NK-92 treated with Interleukin-12 subunit alpha and Interleukin-12 subunit beta, amount 100 ng/mL, for 24 hours (cell line): Measurements from ENCODE around the gene DYNLRB1.

Experiments
- DNase-seq: peaks from one replicate; lab custom pipeline; 2025; lab: John Stamatoyannopoulos, UW

The DYNLRB1 gene

DNA sequence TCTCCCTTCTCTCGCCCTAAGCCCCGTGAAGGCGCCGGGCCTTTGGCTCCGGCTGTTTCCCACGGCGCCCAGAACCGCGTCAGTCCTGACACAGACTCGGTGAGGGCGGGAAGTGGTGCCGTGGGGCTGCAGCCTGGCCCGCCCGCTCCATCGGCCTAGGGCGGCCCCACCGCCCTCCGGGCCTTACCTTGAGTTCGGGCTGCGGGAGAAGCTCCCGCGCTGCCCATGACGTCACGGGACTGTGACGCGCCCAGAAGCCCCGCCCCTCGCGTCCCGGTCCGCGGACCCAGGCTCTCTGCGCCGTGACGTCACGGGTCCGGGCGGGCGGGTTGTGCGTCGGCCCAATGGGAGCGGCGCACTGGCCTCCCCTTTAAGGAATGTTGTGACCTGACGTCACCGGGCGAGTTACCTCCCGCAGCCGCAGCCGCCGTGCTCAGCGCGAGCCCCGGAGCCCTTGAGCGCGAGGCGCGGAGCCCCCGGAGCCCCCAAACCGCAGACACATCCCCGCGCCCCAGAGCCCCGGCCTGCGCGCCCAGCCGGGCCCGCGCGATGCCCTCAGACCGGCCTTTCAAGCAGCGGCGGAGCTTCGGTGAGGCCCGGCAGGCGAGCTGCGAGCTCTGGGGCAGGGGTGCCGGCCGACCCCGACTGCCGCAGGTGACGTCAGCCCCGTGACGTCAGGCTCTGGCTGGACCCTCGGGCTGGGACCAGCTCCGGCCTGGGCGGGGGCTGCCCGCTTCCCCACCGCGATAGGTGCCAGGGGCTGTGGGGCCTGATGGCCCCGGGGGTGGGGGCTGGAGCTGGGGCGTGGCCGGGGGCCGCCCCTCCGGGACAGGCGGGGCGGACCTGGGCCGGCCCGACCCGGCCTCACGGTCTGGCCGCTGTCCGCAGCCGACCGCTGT, 42.3 kb downstream of the DYNLRB1 start, which contains the start of gene MAP1LC3A:
MAP1LC3A (plus strand) TSS at position 399 of the 899 bp plus-strand sequence; CDS start at position 550, 151 bp downstream.
- no peak for DNase-seq

DNA sequence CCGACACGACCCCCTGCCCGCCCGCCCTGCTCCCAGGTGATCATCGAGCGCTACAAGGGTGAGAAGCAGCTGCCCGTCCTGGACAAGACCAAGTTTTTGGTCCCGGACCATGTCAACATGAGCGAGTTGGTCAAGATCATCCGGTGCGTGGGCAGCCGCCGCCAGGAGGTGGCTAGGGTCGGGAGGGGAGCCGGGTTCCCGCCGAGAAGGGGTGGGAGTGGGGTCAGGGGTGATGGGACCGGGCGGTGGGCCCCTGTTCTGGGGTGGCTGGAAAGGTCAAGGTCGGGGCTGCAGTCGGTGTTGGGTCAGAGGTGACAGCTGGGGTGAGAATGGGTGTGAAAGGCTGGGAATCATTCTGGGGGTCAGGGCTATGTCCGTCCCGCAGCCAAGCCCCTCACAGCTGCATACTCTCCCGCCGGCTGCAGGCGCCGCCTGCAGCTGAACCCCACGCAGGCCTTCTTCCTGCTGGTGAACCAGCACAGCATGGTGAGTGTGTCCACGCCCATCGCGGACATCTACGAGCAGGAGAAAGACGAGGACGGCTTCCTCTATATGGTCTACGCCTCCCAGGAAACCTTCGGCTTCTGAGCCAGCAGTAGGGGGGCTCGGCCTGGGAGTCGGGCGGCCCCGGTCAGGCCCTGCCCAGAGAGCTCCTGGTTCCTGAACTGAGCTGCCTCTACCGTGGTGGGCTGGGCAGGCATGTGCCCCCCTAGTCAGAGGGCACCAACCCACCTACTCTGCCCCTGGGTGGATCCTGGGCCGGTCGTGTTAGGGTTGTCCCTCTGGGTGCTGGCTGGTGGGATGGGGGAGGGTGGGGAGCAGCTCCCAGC, 43.3 kb downstream of the DYNLRB1 start:
- DNase-seq = no peak

DNA sequence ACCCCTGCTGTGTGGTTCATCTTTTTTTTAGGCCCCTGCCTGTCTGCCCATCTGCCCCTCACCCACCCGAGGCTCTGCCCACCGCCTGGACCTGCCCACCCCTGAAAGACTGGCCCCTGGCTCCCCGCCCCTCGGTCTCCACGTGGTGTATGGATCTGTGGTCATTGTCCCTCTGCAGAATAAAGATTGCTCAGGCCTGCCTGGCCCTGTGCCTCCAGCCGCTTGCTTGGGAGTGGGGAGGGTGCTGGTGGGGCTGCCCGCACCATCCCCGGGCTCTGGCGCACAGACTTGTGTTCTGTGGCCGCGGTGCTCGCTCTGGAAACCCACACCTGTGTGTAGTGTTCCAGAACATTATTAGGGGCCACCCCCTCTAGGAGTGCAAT, 43.9 kb downstream of the DYNLRB1 start:
- no peak for DNase-seq

DNA sequence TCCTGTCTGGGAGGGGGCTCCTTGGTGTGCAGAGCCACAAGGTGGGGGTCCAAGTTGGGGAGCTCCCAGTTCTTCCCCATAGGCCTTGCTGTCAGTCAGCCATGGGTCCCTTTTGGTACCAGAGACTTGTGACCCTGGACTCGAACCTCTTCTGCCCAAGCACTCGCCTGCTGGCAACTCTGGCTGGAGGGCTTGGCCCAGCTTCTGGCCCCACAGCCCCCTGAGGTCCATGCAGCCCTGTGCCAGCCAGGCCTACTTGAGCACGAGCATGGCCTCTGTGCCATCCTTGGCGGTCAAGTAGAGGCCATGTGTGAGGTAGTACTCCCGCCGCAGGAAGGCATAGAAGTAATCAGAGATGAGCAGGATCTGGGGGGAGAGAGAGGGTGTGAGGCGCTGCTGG, 44.4 kb downstream of the DYNLRB1 start:
- no peak for DNase-seq

DNA sequence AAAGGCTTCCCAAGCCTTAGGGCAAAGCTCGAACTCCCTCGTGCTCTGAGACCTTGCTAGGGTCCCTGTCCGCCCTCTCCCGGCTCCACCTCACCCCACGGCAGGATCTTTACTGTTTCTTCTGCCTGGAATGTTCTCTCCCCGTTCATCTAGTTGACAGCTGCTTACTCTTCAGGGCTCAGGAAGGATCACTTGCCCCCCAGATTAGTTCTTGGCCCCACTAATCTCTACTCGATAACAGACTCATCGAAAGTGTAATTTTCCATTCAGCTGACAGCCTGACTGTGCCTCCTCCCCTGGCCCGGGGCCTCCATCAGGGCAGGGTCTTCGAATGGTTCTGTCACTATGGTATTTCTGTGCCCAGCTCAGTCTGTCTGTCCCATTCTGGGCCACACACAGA, 45.4 kb downstream of the DYNLRB1 start:
- no peak for DNase-seq

DNA sequence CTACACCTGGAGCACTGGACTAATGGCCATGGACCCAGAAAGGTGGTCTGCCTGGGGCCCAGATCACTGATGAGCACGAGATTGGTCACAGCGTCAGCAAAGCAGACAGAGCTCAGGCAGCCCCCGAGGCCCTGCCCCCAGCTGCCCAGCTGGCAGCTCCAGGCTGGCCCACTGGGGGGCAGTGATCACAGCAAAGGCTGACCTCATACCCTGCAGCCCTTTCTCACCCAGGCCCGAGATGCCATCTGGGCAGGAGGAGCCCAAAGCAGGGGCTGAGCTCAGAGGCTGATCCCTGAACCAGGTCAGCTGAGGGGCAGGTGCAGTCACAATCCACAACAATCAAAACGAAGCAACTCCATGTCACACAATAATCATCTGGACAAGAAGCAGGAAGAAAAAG, 46.4 kb downstream of the DYNLRB1 start:
- no peak for DNase-seq

DNA sequence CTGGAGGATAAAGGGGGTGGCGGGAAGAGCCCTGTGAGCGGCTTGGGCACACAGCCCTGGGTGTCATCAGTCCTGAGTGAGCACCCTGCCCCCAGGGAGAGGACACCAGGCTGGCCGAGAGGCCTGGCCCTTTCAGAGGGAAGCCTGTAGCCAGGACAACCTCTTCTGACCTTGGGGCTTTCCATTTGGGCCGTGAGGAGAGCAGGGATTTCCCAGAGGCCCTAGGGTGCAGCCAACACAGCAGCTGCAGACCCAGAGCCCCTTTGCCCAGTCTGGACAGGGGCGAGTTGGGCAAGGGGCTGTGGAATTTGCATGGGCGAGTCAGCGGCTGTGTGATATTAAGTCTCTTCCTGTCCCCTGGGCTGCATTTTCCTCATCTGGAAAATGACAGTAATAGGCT, 48.6 kb downstream of the DYNLRB1 start:
- DNase-seq = no peak

DNA sequence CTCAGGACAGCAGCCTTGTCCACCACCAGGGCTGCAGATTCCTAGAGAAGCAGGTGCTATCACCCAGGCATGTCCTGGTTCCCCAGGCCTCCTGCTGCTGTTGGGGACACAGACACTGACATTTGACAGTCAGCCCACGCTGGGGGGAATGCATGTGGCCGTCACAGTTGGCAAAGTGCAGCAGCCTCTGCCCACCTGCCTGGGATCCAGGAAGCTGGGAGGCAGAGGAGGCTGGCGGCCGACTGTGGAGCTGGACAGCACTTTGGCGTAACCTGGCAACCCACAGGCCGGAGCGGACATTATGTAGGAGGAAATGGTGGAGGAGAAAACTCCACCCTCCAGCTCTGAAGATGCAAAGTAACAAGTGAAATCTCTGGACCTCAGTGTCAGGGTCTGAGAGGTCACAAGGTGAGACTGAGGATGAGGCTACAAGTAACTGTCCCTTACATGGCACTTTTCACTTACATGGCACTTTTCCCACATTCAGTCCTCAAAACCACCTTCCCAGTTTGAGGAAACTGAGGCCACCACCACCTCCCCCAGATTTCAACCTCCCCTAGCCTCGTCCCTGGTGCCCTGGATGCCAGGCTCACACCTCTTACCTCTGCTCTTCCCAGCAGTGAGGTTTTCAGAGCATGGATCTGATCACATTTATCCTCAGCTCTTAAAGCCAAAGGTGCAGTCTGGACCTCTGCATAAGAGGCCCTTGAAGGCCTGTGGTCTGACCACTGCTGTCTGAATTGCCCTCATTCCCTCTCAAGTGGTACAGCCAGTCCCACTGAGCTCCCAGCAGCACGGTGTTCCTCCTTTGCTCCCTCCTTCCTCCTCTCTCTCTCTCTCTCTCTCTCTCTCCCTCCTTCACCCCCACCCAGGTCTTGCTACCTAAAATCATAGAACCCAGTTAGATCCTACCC, 51.0 kb downstream of the DYNLRB1 start:
- no peak for DNase-seq

DNA sequence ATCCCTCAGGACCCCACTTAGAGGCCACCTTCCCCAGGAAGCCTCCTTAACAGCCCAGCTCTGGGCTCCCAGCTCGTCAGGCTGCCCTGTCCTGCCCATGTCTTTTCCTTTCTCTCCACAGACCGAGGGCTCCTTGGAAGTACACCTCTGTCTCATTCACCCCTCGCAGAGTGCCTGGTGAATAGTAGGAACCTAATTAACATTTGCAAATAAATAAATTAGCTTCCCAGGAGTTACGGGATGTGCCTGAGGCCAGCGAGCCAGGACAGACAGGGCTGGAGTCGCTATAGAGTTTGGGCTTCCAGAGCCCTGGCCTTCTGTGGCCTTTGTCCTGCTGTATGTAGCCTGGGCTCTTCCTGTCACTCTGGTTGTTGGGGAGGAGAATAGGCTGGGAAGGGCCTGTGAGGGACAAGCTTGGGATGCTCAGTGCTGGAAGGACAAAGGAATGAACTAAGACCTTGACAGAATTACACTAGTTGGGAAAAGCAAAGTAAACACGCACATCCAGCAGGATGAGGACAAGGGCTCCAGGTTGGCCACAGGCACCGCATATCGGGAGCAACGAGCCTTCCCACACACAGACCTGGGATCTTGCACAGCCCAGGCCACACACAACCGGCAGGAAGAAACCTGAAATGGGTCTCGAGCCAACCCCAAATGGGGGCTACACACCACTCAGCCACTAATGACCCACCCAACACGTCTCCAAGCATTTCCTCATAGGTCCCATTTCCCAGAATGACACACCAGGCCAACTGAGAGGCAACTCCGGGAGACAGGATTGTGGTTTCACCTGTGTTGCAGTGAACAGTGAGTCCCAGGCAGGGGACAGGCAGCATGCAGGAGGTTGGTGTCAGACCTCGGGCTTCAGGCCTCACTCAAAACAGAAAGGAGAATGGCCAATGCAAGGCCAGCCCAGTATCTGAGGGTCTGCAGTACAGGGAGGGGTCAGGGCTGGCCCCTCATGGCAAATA, 52.0 kb downstream of the DYNLRB1 start:
- no peak for DNase-seq

DNA sequence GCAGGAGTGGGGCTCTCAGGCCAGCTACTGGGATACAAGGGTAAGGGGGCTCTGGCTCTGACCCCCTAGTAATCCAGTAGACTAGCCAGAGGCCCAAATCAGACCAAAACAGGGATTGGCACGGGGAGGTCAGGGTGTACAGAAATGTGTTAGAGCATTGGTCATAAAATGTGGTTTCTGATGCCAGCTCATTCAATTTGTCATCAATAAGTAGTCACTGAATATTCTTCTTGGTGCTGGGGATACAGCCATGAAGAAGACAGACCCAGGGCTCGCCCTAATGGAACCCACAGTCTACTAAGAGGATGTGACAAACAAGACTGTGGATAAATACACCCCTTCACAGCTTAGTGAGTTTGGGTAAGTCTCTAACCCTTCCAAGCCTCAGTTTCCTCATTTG, 53.4 kb downstream of the DYNLRB1 start:
- no peak for DNase-seq

DNA sequence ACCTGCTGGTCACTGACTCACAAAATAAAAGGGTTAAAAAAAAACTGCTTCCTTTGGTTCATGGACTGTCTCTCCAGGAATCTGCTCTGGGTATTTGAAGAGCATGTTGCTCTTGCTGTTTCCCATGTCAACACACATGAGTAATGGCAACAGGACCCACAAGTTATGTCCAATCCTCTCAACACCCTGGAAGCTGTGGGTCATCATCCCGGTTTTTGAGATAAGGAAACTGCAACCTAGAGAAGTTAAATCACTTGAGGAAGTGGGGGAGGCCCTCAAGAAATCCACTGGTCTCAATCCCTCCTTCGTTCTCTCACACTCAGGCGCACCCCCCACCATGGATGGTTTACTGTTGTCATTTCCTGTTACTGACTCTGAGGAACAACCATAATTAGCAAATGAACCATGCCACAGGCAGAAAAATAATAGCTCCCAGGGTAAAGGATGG, 54.7 kb downstream of the DYNLRB1 start:
- DNase-seq = no peak

DNA sequence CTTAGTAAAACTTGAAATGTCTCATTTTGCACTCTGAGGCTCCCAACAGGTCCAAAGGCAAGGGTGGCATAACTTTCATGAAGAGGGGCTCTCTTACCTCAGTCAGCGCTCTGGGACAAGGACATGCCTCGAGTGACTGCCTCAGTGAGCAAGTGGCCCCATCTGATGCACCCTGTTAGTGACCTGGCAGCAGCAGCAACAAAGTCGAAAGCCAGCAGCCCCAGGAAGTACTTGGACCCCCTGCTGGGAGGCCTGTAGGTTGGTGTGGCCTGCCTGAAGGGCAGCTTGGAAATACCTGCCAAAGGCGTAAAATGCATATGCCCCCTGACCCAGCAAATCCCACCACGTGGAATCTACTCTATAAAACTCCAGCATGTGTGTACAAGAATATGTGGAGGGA, 55.5 kb downstream of the DYNLRB1 start:
- no peak for DNase-seq

DNA sequence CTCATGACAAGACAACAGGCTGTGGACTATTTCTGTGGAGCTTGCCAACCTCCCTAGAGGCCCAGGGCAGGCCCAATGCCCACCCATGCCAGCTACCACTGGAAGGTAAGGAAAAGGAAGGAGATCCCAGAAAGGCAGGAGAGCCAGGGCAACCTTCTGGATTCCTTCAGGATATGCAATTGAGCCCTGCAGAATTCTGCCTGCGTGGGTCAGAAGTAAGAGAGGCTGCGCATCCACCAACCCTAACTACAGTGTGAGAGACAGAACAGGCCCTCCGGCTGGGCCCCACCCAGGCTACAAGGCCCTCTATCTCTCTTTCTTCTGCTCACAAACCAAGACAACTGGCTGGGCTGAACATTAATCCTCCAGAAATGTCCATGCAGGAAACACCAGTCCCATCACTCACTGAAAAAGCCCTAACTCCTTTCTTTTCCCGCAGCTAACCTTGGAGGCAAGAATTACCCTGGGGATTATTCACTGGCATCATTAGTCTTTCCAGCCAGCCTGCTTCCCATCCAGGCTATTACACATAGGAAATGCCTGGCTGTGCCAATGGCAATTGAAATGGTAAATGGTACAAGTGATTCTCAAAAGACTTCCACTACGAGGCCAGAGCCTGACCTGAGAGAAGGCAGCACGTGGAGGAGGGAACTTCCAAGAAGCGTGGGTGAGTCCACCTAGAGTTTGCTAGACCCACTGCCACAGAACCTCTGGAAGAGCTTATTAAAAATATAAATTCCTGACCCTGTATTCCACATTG, 57.5 kb downstream of the DYNLRB1 start:
- no peak for DNase-seq

DNA sequence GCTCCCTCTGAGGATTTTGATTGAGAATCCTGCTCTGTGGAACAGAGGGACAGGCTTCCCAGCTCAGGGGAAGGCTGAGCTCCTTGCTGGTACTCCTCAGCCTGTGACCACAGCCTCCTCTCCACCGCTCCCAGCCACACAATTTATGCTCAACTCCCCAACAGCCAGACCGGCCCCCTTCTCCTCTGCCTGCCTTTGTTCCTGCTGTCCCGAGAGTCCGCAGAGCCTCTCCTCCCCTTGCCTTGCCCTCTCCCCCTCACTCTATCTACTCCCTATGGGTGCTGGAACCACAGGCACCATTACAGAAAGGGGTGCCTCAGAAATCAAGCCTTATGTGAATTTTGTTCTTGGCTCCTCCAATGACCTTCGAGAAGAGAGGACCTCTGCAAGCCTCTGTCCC, 58.2 kb downstream of the DYNLRB1 start:
- DNase-seq = no peak

DNA sequence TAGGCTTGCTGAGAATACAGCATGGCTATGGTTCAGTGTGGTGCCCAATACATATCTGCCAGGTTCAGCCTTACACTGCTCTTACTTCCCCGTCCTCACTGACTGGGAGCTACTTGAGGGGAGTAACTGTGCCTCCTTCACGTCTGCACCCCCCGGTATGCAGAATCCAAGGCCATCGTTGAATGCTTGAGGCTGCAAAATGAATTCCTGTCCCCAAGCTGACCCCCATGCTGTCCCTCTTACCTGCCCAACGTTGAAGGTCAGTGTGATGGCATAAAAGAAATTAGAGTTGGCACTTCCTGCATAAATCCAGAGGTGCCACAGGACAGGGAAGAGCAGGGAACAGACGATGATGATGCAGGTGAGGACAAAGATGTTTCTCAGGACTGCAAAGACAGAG, 58.6 kb downstream of the DYNLRB1 start:
- no peak for DNase-seq

DNA sequence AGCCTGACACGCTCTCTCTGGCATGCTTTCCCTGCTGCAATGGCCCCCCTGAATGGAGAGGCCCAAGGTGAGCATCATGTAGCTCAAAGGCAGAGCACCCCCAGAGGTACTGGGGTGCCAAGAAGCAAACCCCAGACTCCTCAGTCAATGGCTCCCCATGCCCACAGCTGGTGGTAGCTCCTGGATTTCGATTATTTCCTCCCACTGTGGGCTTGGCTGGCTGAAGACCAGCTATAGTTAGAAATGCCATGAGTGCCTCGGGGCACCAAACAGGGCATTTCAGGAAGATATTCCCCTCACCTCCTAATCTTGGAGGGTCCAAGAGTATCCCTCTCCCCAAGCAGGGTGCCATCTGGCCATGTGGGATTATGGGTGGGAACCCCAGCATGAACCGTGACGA, 59.0 kb downstream of the DYNLRB1 start:
- no peak for DNase-seq

DNA sequence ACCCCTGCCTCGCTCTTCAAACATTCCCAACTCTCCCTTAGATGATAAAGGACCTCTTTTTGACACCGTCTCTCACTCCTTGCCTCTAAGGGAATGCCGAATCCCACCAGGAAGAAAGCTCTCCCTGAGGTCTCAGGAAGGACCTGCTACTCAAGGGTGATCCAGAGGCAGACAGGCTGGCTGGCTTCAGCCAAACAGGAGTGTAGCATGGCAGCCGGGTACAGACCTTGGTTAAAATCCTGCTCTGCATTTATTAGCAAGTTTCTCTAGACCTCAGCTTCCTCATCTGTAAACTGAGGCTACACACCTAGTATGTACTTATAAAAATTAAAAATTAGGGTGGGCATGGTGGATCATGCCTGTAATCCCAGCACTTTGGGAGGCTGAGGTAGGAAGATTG, 59.5 kb downstream of the DYNLRB1 start:
- DNase-seq = no peak

DNA sequence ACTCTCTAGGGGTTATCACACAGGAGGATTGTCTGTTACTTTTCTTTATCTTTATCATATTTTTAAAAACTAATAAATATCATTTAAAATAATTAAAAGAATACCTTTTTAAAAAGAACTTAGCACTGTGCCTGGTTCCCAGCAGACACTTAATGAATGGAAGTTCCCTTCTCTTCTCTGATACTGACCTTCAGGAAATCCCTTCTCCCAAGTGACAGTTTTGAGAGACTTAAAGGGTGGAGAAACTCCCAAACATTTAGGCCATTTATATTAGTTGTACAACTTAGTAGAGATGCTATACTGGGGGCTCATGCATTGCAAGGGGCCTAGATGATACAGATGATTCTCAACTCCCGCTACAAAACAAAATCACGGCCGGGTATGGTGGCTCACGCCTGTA, 60.8 kb downstream of the DYNLRB1 start:
- DNase-seq = no peak

DNA sequence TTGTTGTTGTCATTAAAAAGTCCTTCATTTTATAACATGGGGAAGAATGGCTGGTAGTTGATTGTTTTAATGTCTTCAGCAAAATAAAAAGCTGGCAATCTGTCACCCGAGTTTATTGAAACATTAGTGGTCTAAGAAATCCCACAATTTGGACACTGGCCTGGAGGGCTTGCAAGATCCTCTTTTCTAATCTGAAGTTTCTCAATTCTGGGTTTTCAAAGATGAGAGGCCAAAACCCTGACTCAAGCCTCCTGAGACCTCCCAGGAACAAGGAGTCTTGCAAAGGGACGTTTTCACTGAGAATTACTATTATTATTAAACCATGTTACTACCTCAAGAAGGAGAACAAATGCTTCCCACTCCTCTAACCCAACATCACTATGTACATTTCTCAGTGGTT, 61.8 kb downstream of the DYNLRB1 start:
- DNase-seq = no peak

DNA sequence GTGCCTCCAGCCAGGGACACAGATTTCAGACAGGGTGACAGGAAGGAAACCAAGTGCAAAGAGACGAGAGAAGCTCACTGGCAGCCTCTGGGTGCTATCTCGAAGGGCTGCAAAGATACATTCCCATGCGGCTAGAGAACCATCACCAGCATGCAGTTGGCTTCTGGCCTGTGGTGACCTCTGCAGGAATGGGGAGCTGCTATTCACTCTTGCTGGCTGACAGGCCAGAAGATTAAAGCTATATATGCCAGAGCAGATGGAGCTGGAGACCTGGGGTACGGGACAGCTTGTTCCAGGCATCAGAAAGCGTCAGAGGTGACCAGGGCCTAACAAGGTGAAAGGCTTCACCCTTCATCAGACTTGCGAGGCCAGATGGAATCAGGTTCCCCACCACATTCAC, 62.3 kb downstream of the DYNLRB1 start:
- DNase-seq = no peak
